CMK (cell line): Measurements from ENCODE around the gene DDIT4.
"Not testable (repeated sequence)": the region's sequence is repeated elsewhere in the genome, so short reads cannot be mapped to it uniquely, and the experiment has no call there.

Source experiments
- DNase-seq: peaks from one replicate; pipeline ENCODE4 v3.0.0-alpha.2; 2010; ENCODE audit warnings: low read depth

Gene DDIT4

DNA sequence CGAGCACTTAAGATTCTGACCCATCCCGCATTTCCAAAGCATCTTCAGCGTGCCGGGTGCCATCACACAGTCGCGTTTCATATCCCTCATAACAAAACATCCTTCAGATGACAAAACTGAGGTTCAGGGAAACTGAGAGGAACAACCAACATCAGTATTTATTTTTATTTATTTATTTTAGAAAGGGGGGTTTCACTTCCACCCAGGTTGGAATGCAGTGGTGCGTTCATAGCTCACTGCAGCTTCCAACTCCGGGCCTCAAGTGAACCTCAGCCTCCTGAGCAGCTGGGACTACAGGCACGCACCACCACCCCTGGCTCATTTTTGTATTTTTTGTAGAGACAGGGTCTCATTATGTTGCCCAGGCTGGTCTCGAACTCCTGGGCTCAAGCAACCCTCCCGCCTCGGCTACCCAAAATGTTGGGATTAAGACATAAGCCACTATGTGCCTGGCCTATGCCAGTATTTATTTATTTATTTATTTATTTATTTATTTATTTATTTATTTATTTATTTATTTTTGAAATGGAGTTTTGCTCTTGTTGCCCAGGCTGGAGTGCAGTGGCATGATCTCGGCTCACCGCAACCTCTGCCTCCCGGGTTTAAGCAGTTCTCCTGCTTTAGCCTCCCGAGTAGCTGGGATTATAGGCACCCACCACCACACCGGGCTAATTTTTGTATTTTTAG is 24.4 kb upstream of the DDIT4 start:
- not testable (repeated sequence) for DNase-seq

DNA sequence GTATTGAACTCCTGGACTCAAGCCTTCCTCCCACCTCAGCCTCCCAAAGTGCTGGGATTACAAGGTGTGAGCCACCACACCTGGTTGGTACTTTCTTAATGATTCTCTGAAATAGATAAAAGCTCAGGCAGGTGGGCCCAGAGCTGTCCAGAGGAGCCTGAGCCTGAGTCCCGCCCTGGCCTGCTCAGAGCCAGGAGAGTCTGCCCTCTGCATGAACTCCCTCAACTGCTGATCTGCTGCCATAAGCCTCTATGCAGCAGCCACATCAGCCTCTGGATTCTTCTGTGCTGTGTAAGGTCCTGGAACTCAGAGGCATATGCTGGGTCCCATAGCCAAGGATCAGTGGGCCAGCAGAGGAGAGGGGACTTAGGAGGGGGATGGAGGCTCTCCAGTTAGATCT is 23.1 kb upstream of the DDIT4 start:
- DNase-seq: no peak

DNA sequence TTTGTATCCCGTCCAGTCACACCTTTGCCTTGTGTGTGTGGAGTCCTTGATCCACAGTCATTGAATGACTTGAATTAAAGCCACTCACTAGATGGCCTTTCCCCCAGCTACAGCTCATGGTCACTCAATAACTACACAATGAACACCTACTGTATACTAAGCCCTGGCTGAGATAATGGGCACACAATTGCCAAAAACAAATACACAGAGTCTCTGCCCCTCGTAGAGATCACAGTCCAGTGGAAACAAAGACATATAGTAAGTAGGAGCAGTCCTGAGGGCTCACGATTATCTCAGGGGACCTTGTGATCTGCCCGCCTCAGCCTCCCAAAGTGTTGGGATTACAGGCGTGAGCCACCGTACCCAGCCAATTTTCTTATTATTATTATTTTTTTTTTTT is 22.1 kb upstream of the DDIT4 start:
- no peak for DNase-seq

DNA sequence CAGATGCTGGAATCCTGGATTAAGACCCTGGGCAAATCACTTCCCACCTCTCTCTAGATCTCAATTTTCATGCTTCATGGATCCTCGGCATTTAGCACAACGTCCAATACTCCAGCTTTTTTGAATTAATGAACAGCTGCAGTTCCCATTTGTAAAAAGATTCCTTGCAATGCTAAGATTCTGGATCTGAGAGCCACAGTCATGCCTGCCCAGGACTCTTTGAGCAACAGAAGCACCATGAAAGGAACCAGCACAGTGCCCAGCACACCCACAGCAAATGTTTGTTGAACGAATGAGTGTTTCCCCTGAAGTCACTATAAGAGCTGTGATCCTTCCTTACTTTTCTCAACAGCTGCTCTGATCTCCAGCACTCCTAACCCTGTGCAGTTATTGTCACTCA is 20.8 kb upstream of the DDIT4 start:
- no peak for DNase-seq

DNA sequence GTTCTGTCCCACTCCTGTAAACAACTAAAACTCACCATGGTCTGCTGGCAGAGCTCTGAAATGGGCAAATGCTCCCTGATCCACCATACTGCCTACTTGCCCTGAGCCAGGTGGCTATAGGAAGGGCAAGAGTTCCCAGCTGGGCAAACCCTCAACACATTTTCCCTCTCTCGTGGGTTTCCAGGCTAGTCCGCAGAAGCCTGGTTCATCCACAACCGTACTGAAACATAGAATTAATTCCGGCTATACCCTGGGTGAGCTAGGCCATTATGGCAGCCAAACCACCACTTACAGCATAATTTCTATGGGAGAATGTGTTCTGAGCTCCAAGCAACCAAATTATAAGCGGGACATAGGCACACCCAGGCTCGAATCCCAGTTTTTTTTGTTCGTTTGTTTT is 20.1 kb upstream of the DDIT4 start:
- no peak for DNase-seq

DNA sequence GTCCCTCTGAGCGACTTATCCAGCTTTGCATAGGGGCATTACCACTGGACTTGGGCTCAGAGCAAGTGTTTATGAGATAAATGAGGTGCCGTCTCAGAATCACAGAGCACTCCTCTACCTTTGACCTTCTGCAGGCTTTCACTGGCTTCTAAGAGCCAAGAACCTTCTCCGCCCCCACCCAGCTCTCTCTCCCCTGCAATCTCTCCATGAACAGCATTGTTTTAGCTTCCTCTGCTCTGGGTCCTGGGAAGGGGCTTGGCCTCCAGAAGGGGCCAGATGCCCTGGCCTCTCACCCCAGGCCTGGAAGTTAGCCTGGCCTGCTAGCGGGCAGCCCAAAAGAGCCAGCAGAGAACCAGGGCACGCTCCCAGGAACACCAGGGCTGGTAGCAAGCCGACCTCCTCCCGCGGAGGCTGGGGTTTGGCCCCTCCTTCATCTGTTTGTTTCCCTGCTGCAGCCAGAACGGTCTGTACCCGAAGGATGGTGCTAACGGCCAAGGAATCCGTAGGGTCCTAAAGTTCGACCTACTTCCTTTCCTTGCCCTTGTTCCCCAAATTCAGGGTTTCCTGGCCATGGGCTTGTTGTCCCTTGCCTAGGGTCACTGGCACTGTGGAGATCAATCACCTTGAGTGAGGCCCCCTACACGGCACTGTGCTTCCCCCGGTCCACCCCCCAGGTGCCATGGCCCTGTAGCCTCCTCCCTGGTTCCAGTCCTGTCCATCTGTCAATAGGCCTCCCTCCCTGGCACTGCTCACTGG is 18.7 kb upstream of the DDIT4 start:
- DNase-seq: no peak

DNA sequence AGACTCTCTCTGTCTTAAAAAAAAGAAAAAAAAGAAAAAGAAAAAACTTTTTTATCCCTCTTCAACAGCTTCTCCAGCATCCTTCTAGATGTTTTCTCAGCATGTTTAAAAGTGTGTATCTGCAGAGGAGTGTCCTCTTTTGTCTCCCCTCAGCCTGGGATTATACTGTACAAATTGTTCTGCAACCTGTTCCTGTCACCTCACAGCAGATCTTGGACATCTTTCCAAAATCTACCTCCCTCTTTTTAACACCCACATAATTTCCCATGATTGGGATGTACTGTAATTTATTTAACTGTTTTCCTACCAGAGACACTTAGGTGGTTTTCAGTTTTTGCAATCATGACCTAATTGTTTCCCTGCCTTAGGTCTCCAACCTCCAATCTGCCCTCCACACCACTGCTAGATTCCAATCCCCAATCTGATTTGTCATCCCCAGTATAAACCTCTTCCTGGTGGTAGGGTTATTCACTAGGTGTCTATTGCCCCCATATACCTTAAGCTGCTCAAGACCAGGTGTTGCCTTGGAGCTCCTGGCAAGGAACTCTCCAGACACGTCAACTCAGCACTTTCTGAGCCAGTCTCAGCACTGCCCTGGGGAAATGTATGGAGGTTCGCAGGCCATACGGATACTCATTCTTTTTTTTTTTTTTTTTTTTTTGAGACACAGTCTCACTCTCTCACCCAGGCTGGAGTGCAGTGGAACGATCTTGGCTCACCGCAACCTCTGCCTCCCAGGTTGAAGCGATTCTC is 17.6 kb upstream of the DDIT4 start:
- no peak for DNase-seq

DNA sequence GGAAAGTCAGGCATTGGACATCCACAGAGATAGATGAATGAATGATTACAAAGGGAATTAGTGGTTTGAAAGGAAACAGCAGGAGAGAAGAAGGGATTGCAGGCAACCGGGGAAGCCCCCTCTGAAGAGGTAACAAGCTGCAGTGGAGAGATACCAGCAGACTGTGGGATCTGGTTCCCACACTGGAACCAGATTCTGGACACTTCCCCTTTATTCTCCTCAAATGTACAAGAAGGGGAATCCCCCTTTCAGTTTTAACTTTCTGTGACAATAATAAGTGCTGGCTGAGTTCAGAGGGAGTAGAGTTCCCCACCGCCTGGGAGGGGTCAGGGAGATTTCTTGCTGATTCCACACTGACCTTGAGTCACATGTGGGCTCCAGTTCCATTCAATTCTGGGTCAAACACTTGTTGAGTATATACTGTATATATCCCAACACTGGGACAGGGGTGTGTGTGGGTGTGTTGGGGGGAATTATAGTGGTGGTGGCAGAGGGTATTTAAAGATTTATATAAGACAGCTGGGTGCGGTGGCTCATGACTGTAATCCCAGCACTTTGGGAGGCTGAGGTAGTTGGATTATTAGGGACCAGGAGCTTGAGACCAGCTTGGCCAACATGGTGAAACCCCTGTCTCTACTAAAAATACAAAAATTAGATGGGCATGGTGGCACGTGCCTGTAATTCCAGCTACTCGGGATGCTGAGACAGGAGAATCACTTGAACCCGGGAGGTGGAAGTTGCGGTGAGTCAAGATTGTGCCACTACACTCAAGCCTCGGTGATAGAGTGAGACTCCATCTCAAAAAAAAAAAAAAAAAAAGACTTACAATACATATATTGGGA is 16.5 kb upstream of the DDIT4 start:
- peak; percentile 90 for DNase-seq

DNA sequence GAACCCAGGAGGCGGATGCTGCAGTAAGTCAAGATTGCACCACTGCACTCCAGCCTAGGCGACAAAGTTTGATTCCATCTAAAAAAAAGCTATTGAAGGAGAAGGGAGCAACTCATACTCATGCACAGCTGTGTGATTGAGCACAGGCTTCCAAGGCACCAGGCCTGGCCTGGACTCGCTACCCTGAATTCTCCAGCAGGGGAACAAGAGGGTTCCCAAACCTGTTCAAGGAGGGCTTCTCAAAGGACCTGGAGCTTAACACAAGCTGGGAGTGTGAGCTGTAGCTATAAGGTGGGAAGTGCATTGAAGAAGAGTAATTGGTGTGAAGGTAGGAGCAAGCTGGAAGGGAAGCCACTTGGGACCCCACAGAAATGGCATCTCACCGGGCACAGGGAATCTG is 15.1 kb upstream of the DDIT4 start:
- no peak for DNase-seq

DNA sequence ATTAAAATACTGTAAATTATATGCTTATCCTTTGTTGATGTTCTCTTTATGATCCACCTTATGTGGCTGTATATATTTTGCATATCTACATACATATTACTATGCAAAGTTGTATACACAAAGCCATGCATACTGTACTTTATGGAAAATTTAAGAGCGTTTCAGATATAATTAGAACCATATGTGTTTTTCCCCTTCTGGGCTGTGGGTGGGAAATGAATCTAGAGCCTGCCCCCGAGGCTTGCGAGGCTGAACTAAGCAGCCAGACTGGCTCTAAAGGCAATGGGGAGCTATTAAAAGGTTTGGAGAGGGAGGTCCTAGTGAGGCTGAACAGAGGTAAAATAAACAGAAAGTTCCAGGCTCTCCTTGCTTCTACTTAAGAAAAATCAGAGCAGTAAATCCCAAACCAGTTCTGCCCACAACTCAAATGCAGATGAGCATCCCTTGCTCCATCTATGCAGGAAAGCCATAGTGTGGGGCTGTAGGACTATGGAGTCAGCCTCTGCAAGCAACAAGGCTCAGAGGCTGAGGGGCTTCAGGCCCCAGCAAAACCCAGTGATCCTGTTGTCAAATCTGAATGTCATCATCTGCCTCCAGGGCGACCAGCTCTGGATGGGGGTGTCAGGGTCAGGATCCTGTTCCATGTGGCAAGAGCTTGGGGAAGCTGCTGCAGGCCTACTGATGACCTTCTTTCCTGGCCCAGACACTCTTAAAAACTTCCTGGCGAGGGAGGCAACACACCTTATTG is 14.1 kb upstream of the DDIT4 start:
- no peak for DNase-seq

DNA sequence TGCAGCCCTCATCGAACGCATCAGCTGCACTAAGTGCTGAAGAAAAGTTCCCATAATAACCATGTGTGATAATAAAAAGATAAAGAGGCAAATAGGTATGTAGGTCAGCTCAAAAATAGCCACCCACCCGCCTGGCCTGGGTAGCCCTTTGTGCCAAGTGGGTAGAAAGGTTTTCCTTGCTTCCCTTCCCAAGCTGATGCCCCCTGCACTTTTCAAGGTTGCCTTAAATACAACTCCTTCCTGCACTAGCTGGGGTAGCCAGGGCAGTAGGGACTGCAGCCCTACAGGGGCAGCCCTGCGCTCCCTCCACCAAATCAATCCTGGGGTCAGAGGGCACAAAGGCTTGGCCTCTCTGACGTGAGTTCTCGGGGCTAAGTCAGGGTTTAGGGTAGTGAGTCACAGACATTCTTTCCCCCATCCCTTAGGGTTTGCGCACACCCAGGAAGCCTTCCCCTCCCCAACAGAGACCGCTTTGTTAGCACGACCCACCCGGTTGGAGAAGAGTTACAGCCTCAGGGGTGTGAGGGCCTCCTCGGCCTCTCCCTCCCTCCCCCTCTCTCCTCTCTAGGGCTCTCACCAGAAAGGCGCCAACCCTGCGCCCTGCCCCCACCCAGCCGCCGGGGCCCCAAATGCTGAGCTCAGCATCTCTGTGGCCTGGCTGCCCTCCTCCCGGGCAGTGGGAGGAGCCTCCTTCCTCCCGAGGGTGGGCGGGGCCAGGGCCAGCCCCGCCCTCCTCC is 13.3 kb upstream of the DDIT4 start:
- no peak for DNase-seq

DNA sequence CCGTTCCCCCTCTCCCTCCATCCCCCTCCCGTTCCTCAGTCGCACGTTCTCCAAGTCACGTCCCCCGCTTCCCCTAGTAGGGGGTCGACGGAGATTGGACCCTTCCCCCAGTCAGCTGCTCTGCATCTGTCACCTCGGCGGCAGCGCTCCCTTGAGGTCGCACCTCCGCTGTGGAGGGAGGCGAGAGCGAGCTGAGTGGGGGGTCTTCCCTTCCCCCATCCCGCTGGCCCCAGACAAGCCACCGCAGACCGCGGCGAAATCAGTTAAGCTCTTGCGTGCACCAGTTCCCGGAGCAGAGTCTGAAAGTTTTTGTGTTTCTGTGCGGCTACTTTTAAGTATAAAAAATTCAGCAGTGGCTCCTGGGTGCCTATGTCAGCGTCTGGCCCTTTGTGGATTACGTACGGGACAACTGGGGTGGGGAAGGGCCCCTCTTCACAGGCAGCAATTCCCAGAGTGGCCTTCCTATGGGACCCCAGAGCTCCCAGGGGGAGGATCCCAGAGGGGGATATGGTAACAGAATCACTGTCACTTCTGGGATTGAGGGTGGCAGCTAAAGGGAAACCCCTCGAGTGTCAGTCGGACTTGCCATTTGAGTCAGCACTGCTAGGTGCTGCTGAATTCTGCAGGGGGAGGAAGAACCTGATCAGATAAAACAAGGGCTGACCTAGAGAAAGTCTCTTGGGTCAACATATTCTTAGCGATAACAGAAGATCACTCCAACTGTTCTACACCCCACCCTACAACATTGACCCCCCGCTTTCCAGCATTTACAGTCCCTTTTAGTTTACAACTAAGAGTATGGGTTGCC is 12.5 kb upstream of the DDIT4 start:
- DNase-seq: peak; percentile 93

DNA sequence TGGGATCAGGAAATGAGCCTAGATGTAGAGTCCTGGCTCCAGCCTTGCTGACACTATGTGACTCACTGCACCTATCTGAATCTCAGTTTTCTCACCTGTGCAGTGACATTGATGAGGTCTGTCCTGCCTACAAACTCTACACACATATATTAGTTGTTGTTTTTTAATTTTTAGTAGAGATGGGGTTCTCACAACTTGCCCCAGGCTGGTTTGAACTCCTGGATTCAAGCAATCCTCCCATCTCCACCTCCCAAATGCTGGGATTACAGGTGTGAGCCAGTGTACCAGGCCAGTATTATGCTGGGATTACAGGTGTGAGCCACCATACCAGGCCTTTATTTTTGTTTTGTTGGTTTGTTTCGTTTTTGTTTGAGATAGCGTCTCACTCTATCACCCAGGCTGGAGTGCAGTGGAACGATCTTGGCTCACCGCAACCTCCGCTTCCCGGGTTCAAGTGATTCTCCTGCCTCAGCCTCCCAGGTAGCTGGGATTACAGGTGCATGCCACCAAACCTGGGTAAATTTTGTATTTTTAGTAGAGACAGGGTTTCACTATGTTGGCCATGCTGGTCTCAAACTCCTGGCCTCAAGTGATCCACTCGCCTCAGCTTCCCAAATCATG is 11.8 kb upstream of the DDIT4 start:
- no peak for DNase-seq

DNA sequence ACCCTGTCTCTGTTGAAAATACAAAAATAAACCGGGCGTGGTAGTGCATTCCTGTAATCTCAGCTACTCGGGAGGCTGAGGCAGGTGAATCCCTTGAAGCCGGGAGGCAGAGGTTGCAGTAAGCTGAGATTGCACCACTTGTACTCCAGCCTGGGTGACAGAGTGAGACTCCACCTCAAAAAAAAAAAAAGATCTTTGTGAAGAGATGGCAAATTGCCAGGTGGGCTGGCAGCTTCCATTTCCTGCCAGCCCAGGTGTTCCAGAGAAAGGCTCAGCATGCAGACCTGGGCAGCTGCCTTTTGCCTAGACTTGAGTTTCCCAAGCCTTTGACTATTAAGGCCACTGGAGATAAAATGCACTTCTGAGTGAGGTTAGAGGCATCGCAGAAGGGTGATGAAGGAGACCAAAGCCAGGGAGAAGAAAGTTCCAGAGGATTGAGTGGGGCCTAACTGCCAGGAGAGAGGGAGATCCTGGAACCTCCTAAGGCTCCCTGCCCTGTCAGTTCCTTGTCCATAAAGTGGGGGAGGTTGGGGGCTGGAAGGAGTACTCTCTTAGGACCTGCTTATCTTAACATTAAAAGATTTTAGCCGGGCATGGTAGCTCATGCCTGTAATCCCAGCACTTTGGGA is 10.0 kb upstream of the DDIT4 start:
- no peak for DNase-seq

DNA sequence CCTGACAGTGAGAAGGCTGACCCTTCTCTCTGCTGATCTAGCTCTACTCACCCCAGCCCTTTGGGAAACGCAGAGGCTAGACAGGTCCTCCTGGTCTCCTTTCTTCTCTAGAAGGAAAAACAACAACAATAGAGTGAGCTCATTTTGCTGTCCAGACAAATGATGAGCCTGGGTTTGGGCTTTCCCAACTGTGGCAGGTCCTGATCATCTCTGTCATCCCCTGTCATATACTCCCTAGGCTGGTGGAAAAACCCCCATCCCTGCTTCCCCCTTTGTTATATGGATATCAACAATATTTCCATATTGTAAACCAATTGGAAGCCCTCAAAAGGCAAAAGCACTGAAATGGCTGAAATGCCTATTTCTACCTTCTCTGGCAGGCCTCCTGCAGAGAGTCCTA is 9.2 kb upstream of the DDIT4 start:
- no peak for DNase-seq

DNA sequence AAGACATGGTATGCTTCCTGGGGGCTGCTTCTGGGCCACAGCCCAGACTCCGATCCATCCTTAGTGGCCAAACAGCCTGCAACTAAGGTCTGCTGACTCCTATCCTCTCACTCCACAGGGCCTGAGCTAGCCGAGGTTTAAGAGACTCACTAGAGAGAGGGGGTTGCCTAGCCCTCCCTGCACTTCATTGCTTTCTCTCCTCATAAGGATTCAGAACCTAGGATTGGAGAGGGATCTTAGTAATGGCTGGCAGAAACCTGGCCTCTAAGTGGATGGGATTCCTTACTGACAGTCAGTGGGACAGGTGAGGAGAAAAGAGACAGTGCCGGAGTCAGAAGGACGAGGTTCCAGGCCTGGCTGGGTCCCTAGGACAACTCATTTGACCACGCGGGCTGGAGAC is 8.2 kb upstream of the DDIT4 start:
- no peak for DNase-seq

DNA sequence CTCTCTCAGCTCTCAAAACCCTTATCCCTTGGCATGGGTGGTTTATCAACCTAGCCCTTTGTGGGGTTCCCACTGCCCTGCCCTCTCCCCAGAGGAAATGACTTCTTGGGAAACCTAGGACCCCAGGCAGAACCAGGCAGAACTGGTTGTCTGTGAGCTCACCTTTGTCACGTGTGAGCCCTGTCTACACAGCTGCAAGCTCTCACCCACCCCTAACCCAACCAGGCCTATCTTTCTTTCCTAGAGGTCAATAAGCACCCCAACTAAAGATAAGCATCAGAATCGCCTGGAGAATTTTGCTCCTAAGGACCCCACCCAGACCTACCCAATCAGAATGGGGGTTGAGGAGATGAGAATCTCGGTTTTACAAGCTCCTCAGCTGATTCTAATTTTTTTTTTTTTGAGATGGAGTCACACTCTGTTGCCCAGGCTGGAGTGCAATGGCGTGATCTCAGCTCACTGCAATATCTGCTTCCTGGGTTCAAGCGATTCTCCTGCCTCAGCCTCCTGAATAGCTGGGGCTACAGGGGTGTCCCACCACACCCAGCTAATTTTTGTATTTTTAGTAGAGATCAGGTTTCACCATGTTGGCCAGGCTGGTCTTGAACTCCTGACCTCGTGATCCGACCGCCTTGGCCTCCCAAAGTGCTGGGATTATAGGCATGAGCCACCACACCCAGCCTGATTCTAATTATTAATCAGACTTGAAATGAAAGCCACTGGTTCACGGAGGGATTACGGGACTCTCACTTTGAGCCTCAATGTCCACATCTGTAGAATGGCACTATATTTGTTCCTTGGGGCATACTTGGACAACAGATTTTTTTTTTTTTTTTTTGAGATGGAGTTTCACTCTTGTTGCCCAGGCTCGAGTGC is 7.5 kb upstream of the DDIT4 start:
- no peak for DNase-seq

DNA sequence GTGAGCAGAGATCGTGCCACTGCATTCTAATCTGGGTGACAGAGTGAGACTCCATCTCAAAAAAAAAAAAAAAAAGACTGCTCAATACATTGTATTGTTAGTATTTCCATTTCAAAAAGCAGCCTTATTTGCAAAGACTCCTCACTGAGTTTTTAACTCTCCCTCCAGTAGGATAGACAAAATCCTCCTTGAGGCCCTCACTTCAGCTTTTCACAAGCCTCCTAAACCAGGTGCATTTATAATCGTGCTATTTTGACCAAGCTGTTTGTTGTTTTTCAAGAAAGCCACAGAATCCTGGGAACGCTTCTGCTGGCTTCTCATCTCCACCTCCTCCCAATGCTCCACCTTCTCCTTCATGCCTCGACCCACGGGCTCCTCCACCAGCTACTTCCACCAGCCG is 6.3 kb upstream of the DDIT4 start:
- no peak for DNase-seq
